ENCODE data around the gene ALG1.
"Not testable (repeated sequence)": the region's sequence is repeated elsewhere in the genome, so short reads cannot be mapped to it uniquely, and the experiment has no call there.

Gene ALG1

GRCh38 chr16:5088936-5089335 lies 17.3 kb downstream of the ALG1 start:
- ATAC-seq (replicated peaks); H3K4me3 Mint-ChIP-seq; H3K9me3 Mint-ChIP-seq; H3K27ac Mint-ChIP-seq; DNase-seq; H3K4me1 Mint-ChIP-seq (ENCODE audit: low read depth in 2 of 2); H3K27me3 Mint-ChIP-seq: not testable (repeated sequence)
- H3K36me3 Mint-ChIP-seq (ENCODE audit: insufficient read depth), result peaks cover 15% of the 10 kb centered on the region

- H3K36me3 Mint-ChIP-seq (ENCODE audit: insufficient read depth), result peaks cover 12% of the 10 kb centered on the region
Measured at GRCh38 chr16:5089911-5090555, 18.4 kb downstream of the ALG1 start.

GRCh38 chr16:5090592-5090991 lies 18.9 kb downstream of the ALG1 start:
- not testable (repeated sequence) for H3K4me3 Mint-ChIP-seq; ATAC-seq (replicated peaks); H3K9me3 Mint-ChIP-seq; H3K27me3 Mint-ChIP-seq; H3K27ac Mint-ChIP-seq; DNase-seq; H3K4me1 Mint-ChIP-seq (ENCODE audit: low read depth in 2 of 2)
- H3K36me3 Mint-ChIP-seq (ENCODE audit: insufficient read depth), result peaks cover 12% of the 10 kb centered on the region

More at GRCh38 chr16:5089911-5090555, 18.4 kb downstream of the ALG1 start:
- DNase-seq; H3K27ac Mint-ChIP-seq; H3K4me3 Mint-ChIP-seq; ATAC-seq (replicated peaks); H3K27me3 Mint-ChIP-seq; H3K4me1 Mint-ChIP-seq (ENCODE audit: low read depth in 2 of 2); H3K9me3 Mint-ChIP-seq: not testable (repeated sequence)

GRCh38 chr16:5093081-5093480 lies 21.4 kb downstream of the ALG1 start:
- not testable (repeated sequence) for H3K4me3 Mint-ChIP-seq
- peak overlapping the region in 1 of 2 donors; percentile 44 for H3K27ac Mint-ChIP-seq
- H3K36me3 Mint-ChIP-seq (ENCODE audit: insufficient read depth), result peaks cover 16% of the 10 kb centered on the region

GRCh38 chr16:5093746-5094145 lies 22.1 kb downstream of the ALG1 start:
- ATAC-seq (replicated peaks); H3K27me3 Mint-ChIP-seq; H3K4me3 Mint-ChIP-seq; H3K9me3 Mint-ChIP-seq; DNase-seq; H3K27ac Mint-ChIP-seq: not testable (repeated sequence)
- Mint-ChIP-seq H3K4me1 (ENCODE audit: low read depth in 2 of 2) (peaks cover 14 to 16% of the 10 kb centered on the region in 2 donors), H3K36me3 (ENCODE audit: insufficient read depth) (peaks cover 12% of the 10 kb centered on the region)

More at GRCh38 chr16:5093081-5093480, 21.4 kb downstream of the ALG1 start:
- H3K27me3 Mint-ChIP-seq; ATAC-seq (replicated peaks); H3K9me3 Mint-ChIP-seq; DNase-seq: not testable (repeated sequence)
- H3K4me1 Mint-ChIP-seq (ENCODE audit: low read depth in 2 of 2), result peaks cover 12 to 16% of the 10 kb centered on the region in 2 donors

GRCh38 chr16:5095145-5095830 lies 23.6 kb downstream of the ALG1 start:
- H3K27me3 Mint-ChIP-seq; H3K9me3 Mint-ChIP-seq; ATAC-seq (replicated peaks); DNase-seq; H3K4me3 Mint-ChIP-seq; H3K27ac Mint-ChIP-seq: not testable (repeated sequence)
- Mint-ChIP-seq H3K4me1 (ENCODE audit: low read depth in 2 of 2) (peaks cover 16% of the 10 kb centered on the region in 2 donors), H3K36me3 (ENCODE audit: insufficient read depth) (peaks cover 12% of the 10 kb centered on the region)

GRCh38 chr16:5096437-5097060 lies 24.9 kb downstream of the ALG1 start:
- Mint-ChIP-seq H3K36me3 (ENCODE audit: insufficient read depth) (peaks cover 12% of the 10 kb centered on the region), H3K4me1 (ENCODE audit: low read depth in 2 of 2) (peaks cover 16% of the 10 kb centered on the region in 2 donors), H3K4me3 (peak overlapping the region; percentile 91 to 92), H3K27ac (peak overlapping the region; percentile 92 to 94)
- not testable (repeated sequence) for ATAC-seq (replicated peaks); DNase-seq; H3K27me3 Mint-ChIP-seq; H3K9me3 Mint-ChIP-seq

GRCh38 chr16:5097061-5097469 lies 25.4 kb downstream of the ALG1 start:
- peak overlapping the region; percentile 91 to 92 for H3K4me3 Mint-ChIP-seq
- ATAC-seq (replicated peaks); H3K9me3 Mint-ChIP-seq: not testable (repeated sequence)
- H3K36me3 Mint-ChIP-seq (ENCODE audit: insufficient read depth), result peaks cover 12% of the 10 kb centered on the region
- H3K27ac Mint-ChIP-seq, result peak overlapping the region; percentile 92 to 94
- peaks cover 0 to 12% of the 10 kb centered on the region in 2 donors for H3K27me3 Mint-ChIP-seq
- DNase-seq, result peak; percentile 16 to 49 (median 22)
- peaks cover 14 to 16% of the 10 kb centered on the region in 2 donors for H3K4me1 Mint-ChIP-seq (ENCODE audit: low read depth in 2 of 2)

- not testable (repeated sequence) for H3K9me3 Mint-ChIP-seq
- peaks cover 11 to 12% of the 10 kb centered on the region in 2 donors for H3K4me1 Mint-ChIP-seq (ENCODE audit: low read depth in 2 of 2)
Measured at GRCh38 chr16:5097470-5098220, 26.0 kb downstream of the ALG1 start, which contains the start of gene EEF2KMT. TSS of gene EEF2KMT (minus strand) at chr16:5097795. CDS start at chr16:5097739, 56 bp downstream.

GRCh38 chr16:5098221-5099159 lies 26.8 kb downstream of the ALG1 start:
- peak overlapping the region; percentile 91 to 92 for H3K4me3 Mint-ChIP-seq
- peak; percentile 96 to 97 (median 96) for DNase-seq
- H3K36me3 Mint-ChIP-seq (ENCODE audit: insufficient read depth), result peaks cover 12% of the 10 kb centered on the region
- ATAC-seq (replicated peaks); H3K9me3 Mint-ChIP-seq: not testable (repeated sequence)
- peak overlapping the region; percentile 92 to 94 for H3K27ac Mint-ChIP-seq
- H3K4me1 Mint-ChIP-seq (ENCODE audit: low read depth in 2 of 2), result peaks cover 11 to 12% of the 10 kb centered on the region in 2 donors
- peaks cover 0 to 12% of the 10 kb centered on the region in 2 donors for H3K27me3 Mint-ChIP-seq

More at GRCh38 chr16:5097470-5098220, 26.0 kb downstream of the ALG1 start, which contains the start of gene EEF2KMT:
- Mint-ChIP-seq H3K27ac (peak within 1 kb of the TSS; percentile 92 to 94), H3K36me3 (ENCODE audit: insufficient read depth) (peaks cover 12% of the 10 kb centered on the region), H3K27me3 (peaks cover 0 to 12% of the 10 kb centered on the region in 2 donors), H3K4me3 (peak within 1 kb of the TSS; percentile 91 to 92)
- peak; percentile 92 for ATAC-seq (replicated peaks)
- peak in 1 of 3 experiments; percentile 73 for DNase-seq

GRCh38 chr16:5099174-5099573 lies 27.5 kb downstream of the ALG1 start:
- not testable (repeated sequence) for DNase-seq; ATAC-seq (replicated peaks); H3K9me3 Mint-ChIP-seq
- H3K4me1 Mint-ChIP-seq (ENCODE audit: low read depth in 2 of 2), result peaks cover 10 to 12% of the 10 kb centered on the region in 2 donors
- peaks cover 0 to 12% of the 10 kb centered on the region in 2 donors for H3K27me3 Mint-ChIP-seq
- H3K36me3 Mint-ChIP-seq (ENCODE audit: insufficient read depth), result peaks cover 12% of the 10 kb centered on the region
- H3K27ac Mint-ChIP-seq, result peak overlapping the region in 1 of 2 donors; percentile 92
- H3K4me3 Mint-ChIP-seq, result peak overlapping the region; percentile 91 to 92
